Naive thymus-derived CD8-positive, alpha-beta T cell (primary cell): ENCODE results near the gene TSPAN31. TPM values are rescaled to one million over a fixed set of nuclear protein-coding genes. Genes with fewer than 3 reads are reported as not detected.

Source experiments
- ATAC-seq, 2 donors: fragments of 150-1000 bp; cut with Tn5 transposase in 1 of 2; sonication (Bioruptor Pico), chemical (Tn5 transposase) in 1 of 2; 1 replicate in 1 of 2; 2 replicates in 1 of 2; pipeline ENCODE4 v1.10.0; 2021; ENCODE audit warnings: mild to moderate bottlenecking in 2 of 2, moderate library complexity in 2 of 2
- POLR2A ChIA-PET: fragments of 350-600 bp; sonication (Branson Sonifier 250); formaldehyde crosslinking; loops from one replicate; lab custom pipeline; 2021; ENCODE audit warnings: antibody characterized with exemption; lab: Charles Lee
- DNase-seq, 10 donors: peaks; one replicate each; pipeline versions ENCODE4 v3.0.0 to v3.0.0-alpha.2; 2020 to 2022
- H3K27ac Mint-ChIP-seq, 10 donors: one replicate each; pipeline ENCODE4 v1.8.0; 2020 to 2022; ENCODE audit warnings: mild to moderate bottlenecking in 10 of 10, mixed read lengths in 10 of 10, moderate library complexity in 4 of 10, inconsistent platforms in 1 of 10
- H3K27me3 Mint-ChIP-seq, 5 donors: one replicate each; pipeline ENCODE4 v1.8.0; 2021 to 2022; ENCODE audit warnings: mixed read lengths in 5 of 5
- H3K36me3 Mint-ChIP-seq, 3 donors: one replicate each; pipeline ENCODE4 v1.8.0; 2020 to 2022; ENCODE audit warnings: mixed read lengths in 3 of 3, mild to moderate bottlenecking in 2 of 3, inconsistent platforms in 1 of 3
- H3K4me1 Mint-ChIP-seq, 4 donors: one replicate each; pipeline ENCODE4 v1.8.0; 2021 to 2022; ENCODE audit warnings: mixed read lengths in 4 of 4
- H3K4me3 Mint-ChIP-seq, 10 donors: one replicate each; pipeline ENCODE4 v1.8.0; 2020 to 2022; ENCODE audit warnings: mild to moderate bottlenecking in 10 of 10, mixed read lengths in 10 of 10, moderate library complexity in 6 of 10, inconsistent platforms in 1 of 10
- H3K9me3 Mint-ChIP-seq, 9 donors: one replicate each; pipeline ENCODE4 v1.8.0; 2020 to 2022; ENCODE audit warnings: mixed read lengths in 9 of 9, mild to moderate bottlenecking in 3 of 9, inconsistent platforms in 1 of 9, moderate library complexity in 1 of 9
- polyA plus RNA-seq, 3 donors: library from polyadenylated mRNA; unstranded; fragments of 300-500 nt; fragmentation: Illumina TruSeq; gene quantifications; one replicate each; pipeline ENCODE4 v1.2.3, GENCODE V29; 2021
- total RNA-seq, 8 experiments: library from RNA in 2 of 8; stranded (reverse) in 2 of 8; gene quantifications; one replicate each; pipeline ENCODE4 v1.2.3 and lab custom pipeline; 2021 to 2026

The TSPAN31 gene
- total and polyA plus RNA-seq, 5 experiments from 2014 or later: 22.5 to 53.3 (median 42.2) TPM

DNA sequence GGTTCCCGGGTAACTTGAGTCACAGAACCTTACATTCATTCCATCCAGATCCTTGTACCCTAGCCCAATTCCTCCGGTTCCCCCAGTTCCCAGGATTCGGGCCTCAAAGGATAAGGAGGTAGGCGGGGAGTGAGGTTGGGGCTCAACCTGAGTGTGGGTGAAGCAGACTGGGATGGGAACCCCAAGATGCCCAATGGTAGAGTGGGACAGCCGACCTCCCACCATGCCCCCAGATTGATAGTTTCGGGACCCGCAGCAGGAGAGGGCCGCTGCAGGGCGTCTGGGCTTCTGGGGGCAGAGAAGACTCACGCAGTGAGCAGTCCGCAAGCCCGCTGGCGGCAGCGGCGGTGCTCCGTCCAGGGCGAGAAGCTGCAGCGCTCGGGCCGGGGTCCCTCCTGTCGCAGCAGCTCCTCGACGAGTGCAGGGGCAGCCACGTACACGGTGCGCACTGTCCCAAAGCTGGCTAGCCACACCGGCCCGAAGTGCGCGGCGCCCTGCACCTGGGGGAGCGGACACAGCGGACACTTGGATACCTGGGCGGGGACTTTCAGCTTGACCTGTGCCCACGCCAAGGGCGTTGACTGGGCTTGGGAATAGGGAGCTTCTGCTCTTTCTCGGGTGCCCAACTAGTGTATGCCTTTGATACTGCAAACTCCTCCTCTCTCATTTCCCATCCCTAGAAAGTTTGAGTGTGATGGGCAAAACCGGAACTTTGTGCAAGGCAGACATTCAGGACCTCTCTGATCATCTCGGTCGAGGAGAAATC is 21.0 kb downstream of the TSPAN31 start:
- Mint-ChIP-seq H3K27ac (peak overlapping the region in 4 of 10 donors; percentile 41 to 82 (median 68)), H3K9me3 (no peaks in the 10 kb centered on the region)

DNA sequence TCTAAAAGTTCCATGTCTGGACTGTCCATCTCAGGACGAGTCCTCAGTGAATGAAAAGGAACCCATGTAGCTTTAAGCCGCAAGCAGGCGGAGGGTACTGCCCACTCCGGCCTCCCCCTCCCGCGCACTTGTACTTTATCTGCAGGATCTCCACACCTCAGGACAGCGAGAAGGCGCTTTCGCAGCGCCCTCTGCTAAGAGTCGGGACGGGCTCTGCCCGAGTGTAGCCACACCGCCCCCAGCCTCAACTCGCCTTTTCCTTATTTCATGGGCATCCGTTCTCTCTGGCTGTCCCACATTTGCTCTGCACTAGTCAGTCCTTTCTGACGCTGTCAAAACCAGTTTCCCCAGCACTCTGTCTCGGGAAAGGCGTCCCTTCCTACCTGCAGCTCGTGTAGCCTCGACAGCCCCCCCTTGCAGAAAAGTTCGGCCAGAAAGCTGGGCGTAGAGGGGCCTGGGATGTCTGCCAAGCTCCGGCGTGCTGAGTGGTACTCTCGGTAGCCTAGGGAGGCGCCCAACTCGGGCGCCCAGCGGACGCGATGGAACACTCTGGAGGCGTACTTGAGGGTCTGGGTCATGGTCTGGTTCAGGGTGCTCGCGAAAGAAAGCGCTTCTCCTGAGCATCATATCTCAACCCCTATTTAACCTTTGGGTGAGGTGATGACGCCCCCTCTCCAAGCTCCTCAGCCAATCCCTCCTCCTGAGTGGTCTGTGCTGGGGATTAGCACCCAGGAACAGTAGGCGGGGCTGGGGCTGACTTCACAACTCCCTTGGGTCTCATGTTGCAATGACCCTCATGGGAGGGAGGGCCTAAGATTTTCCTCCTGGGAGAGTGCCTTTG is 21.8 kb downstream of the TSPAN31 start, which contains the start of gene CYP27B1:
CYP27B1 (minus strand) TSS at position 615 of the 841 bp plus-strand sequence; CDS start at position 578, 37 bp downstream.
- Mint-ChIP-seq H3K4me3 (peak within 1 kb of the TSS; percentile 82 to 94 (median 87)), H3K36me3 (peaks cover 0 to 18% (median 3%) of the 10 kb centered on the region in 3 donors), H3K27me3 (peaks cover 5 to 27% (median 17%) of the 10 kb centered on the region in 5 donors), H3K4me1 (peaks cover 20 to 50% (median 38%) of the 10 kb centered on the region in 4 donors), H3K27ac (peak within 1 kb of the TSS in 3 of 10 donors; percentile 62 to 82 (median 69)), H3K9me3 (no peaks in the 10 kb centered on the region)
- DNase-seq (no peak), ATAC-seq (peak; percentile 3 to 16)
- POLR2A ChIA-PET: interaction anchor here (0.5 to 3.0 kb wide), 5 partner anchors 10 to 1286 kb away, joined by 3 to 17 read pairs (median 3); partner anchors contain the start of gene TSPAN31

More for the DNA sequence above, 21.0 kb downstream of the TSPAN31 start:
- peaks cover 5 to 27% (median 17%) of the 10 kb centered on the region in 5 donors for H3K27me3 Mint-ChIP-seq
- POLR2A ChIA-PET: interaction anchor here (0.6 to 3.0 kb wide), 7 partner anchors 9 to 145 kb away, joined by 3 to 17 read pairs (median 3); partner anchors contain the start of genes TSFM and TSPAN31
- DNase-seq: peak in 1 of 10 donors; percentile 7
- H3K4me1 Mint-ChIP-seq: peaks cover 20 to 49% (median 33%) of the 10 kb centered on the region in 4 donors
- H3K36me3 Mint-ChIP-seq: peaks cover 0 to 18% (median 3%) of the 10 kb centered on the region in 3 donors
- ATAC-seq: peak; percentile 9 to 30
- peak overlapping the region; percentile 83 to 94 (median 88) for H3K4me3 Mint-ChIP-seq

DNA sequence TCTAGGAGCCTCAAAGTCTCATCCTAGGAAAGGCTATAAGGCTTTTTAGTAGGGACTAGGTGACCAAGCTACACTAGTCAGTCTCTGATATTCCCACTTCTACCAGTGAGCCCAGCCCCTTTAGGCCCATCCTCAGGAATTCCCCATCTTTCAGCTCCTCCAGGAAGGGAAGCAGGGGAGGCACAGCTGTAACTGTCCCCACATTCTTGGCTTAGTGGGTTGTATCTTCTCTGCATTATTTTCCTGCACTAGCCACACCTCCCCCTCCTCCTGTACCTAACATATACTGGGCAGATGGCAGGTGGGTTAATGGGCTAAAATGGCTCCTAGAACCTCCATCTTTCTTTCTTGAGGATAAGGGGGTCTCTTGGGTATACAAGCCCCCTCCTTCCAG is 22.5 kb downstream of the TSPAN31 start:
- peaks cover 0 to 18% (median 3%) of the 10 kb centered on the region in 3 donors for H3K36me3 Mint-ChIP-seq
- DNase-seq: no peak
- ATAC-seq: no peak
- no peaks in the 10 kb centered on the region for H3K9me3 Mint-ChIP-seq
- H3K4me3 Mint-ChIP-seq: peak overlapping the region in 3 of 10 donors; percentile 24 to 94 (median 94)
- no peak overlapping the region for H3K27ac Mint-ChIP-seq
- POLR2A ChIA-PET: interaction anchor here (0.5 to 1.1 kb wide), 2 partner anchors 9 to 1237 kb away, joined by 3 to 6 read pairs; no protein-coding TSS in a partner anchor
- H3K4me1 Mint-ChIP-seq: peaks cover 23 to 54% (median 41%) of the 10 kb centered on the region in 4 donors
- H3K27me3 Mint-ChIP-seq: peaks cover 5 to 27% (median 17%) of the 10 kb centered on the region in 5 donors

DNA sequence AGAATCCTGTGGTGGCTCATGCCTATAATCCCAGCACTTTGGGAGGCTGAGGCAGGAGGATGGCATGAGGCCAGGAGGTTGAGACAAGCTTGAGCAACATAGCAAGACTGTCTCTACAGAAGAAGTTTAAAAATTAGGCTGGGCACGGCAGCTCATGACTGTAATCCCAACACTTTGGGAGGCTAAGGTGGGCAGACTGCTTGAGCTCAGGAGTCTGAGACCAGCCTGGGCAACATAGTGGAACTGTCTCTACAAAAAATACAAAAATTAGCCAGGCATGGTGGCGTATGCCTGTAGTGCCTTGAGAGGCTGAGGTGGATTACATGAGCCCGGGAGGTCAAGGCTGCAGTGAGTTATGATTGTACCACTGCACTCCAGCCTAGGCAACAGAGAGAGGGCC is 23.0 kb downstream of the TSPAN31 start:
- ATAC-seq: no peak
- H3K27ac Mint-ChIP-seq: no peak overlapping the region
- H3K9me3 Mint-ChIP-seq: no peaks in the 10 kb centered on the region
- POLR2A ChIA-PET: interaction anchor here (0.5 to 1.1 kb wide), 2 partner anchors 9 to 1238 kb away, joined by 3 to 6 read pairs; no protein-coding TSS in a partner anchor
- no peak for DNase-seq
- H3K4me3 Mint-ChIP-seq: no peak overlapping the region
- H3K27me3 Mint-ChIP-seq: peaks cover 5 to 27% (median 17%) of the 10 kb centered on the region in 5 donors
- peaks cover 25 to 57% (median 42%) of the 10 kb centered on the region in 4 donors for H3K4me1 Mint-ChIP-seq
- peaks cover 0 to 18% (median 3%) of the 10 kb centered on the region in 3 donors for H3K36me3 Mint-ChIP-seq

DNA sequence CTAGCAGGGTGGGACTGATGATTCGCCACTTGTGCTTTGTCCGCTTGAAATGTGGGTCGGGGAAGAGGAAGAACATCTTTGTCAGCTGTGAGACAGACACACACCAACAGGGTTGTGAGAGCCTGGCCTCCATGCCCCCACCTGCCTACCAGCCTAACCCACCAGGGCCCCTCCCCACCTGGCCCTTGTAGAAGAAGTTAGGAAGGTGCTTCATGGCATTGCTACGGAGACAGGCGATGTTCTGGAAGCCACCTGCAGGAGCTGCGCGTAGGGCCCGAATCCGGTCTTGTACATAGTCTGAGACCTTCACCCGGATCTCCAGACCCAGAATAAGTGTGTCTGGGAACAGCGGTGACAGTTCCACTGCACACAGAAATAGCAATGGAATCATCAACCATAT is 24.8 kb downstream of the TSPAN31 start:
- no peaks in the 10 kb centered on the region for H3K9me3 Mint-ChIP-seq
- H3K36me3 Mint-ChIP-seq: peaks cover 0 to 18% (median 3%) of the 10 kb centered on the region in 3 donors

DNA sequence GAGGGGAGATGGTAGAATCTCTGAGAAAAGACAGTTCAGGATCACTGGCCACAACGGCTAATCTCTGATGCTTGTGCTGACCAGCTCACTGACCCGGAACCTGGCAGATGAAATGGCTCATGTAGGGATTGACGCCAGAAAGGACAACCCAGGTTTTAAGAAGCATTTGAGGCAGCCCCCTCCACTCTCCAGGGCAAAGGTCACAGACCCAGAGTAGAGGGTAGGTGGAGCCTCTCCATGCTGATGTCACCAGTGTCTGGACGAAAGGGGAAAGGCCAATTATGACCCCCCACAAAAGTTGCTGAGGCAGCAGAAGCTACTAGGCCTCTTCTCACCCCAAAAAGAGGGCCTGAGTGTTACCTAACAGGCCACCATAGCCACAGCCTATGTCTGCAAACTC is 25.9 kb downstream of the TSPAN31 start:
- POLR2A ChIA-PET: interaction anchor here (1.0 kb wide), 1 partner anchor 17 kb away, joined by 3 read pairs; no protein-coding TSS in a partner anchor
- H3K27me3 Mint-ChIP-seq: peaks cover 5 to 9% (median 8%) of the 10 kb centered on the region in 5 donors
- peaks cover 0 to 18% (median 3%) of the 10 kb centered on the region in 3 donors for H3K36me3 Mint-ChIP-seq
- H3K4me3 Mint-ChIP-seq: peak overlapping the region in 9 of 10 donors; percentile 39 to 99 (median 52)
- ATAC-seq: no peak
- peaks cover 16 to 43% (median 27%) of the 10 kb centered on the region in 4 donors for H3K4me1 Mint-ChIP-seq
- H3K9me3 Mint-ChIP-seq: no peaks in the 10 kb centered on the region
- H3K27ac Mint-ChIP-seq: peak overlapping the region in 5 of 10 donors; percentile 45 to 88 (median 85)
- no peak for DNase-seq

More for the DNA sequence above, 24.8 kb downstream of the TSPAN31 start:
- Mint-ChIP-seq H3K4me1 (peaks cover 20 to 55% (median 35%) of the 10 kb centered on the region in 4 donors), H3K27ac (peak overlapping the region in 1 of 10 donors; percentile 61), H3K4me3 (peak overlapping the region in 5 of 10 donors; percentile 5 to 99 (median 61)), H3K27me3 (peaks cover 5 to 19% (median 11%) of the 10 kb centered on the region in 5 donors)
- no peak for DNase-seq
- ATAC-seq: no peak
- POLR2A ChIA-PET: interaction anchor here (0.6 to 1.0 kb wide), 2 partner anchors 15 to 36 kb away, joined by 3 read pairs; no protein-coding TSS in a partner anchor

DNA sequence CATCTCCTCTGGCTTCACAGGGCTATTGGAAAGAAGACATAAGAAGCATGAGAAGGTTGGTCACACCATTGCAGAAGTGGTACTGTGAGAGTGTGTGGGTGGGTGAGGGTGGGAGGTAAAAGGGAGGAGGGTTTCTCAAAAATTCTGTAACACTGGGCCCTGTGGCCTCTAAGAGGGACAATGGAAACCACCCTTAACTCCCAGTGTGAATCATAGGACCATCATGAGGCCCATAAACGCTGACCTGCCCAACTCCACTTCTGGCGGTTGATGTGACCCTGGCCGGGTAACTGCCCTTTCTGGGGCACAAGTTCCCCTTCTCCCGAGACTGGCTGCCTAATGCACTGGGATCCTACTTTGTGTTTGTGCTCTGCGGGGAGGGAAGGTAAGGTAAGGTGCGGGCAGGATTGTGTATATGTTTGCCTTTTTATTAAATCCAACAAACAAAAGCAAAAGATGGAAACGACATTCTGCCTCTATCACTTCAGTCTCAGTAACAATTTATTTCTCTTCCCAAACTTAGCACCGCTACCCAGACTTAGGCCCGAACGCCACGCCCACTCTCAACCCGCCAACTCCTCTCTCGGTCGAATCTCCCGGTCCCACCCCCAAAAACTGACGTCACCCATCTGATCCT is 26.5 kb downstream of the TSPAN31 start:
- POLR2A ChIA-PET: interaction anchor here (0.9 to 1.9 kb wide), 6 partner anchors 12 to 126 kb away, joined by 5 to 12 read pairs (median 7); partner anchors contain the start of genes TSFM and TSPAN31
- H3K27ac Mint-ChIP-seq: peak overlapping the region; percentile 86 to 99 (median 98)
- peak in 7 of 10 donors; percentile 51 to 86 (median 79) for DNase-seq
- peaks cover 3 to 6% (median 4%) of the 10 kb centered on the region in 5 donors for H3K27me3 Mint-ChIP-seq
- no peaks in the 10 kb centered on the region for H3K9me3 Mint-ChIP-seq
- H3K36me3 Mint-ChIP-seq: peaks cover 0 to 18% (median 3%) of the 10 kb centered on the region in 3 donors
- ATAC-seq: peak; percentile 65 to 75
- H3K4me1 Mint-ChIP-seq: peaks cover 19 to 37% (median 27%) of the 10 kb centered on the region in 4 donors
- peak overlapping the region; percentile 94 to 99 (median 98) for H3K4me3 Mint-ChIP-seq

DNA sequence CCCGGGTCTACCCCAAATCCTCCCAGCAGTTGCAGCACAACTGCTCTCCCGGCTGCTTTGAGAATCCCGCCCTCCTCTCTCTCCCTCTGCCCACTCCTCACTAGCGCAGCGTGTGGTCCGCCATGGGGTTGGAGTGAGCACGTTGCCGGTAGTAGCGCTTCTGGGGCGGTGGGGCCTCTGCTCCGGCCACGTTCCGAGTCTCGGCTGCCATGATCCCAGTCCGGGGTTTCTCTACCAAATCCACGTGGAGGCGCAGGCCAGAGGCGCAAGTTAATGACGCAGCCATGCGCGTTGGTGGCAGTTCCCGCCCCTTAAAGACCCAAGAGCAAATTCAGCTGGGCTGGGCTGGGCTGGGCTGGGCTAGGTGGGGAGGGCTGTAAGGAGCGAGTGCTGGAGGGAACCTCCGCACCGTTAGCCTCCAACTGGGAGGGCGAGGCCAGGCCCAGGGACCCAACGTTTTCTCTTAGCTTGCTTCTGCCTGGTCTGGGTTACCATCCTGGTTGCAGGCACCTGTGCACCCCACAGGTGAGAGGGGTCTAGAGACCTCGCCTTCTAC is 27.1 kb downstream of the TSPAN31 start, which contains the start of gene METTL1:
METTL1 (minus strand) TSS at position 233 of the 556 bp plus-strand sequence; CDS start at position 211, 22 bp downstream.
- DNase-seq (peak; percentile 74 to 93 (median 87)), ATAC-seq (peak; percentile 88)
- Mint-ChIP-seq H3K4me3 (peak within 1 kb of the TSS; percentile 94 to 99 (median 98)), H3K9me3 (no peaks in the 10 kb centered on the region), H3K27ac (peak within 1 kb of the TSS; percentile 86 to 99 (median 98)), H3K36me3 (peaks cover 0 to 18% (median 3%) of the 10 kb centered on the region in 3 donors), H3K27me3 (peaks cover 0 to 1% (median 0%) of the 10 kb centered on the region in 5 donors), H3K4me1 (peaks cover 17 to 31% (median 21%) of the 10 kb centered on the region in 4 donors)
- POLR2A ChIA-PET: interaction anchor here (0.9 to 1.9 kb wide), 8 partner anchors 10 to 125 kb away, joined by 3 to 20 read pairs (median 7); partner anchors contain the start of genes TSFM and TSPAN31

DNA sequence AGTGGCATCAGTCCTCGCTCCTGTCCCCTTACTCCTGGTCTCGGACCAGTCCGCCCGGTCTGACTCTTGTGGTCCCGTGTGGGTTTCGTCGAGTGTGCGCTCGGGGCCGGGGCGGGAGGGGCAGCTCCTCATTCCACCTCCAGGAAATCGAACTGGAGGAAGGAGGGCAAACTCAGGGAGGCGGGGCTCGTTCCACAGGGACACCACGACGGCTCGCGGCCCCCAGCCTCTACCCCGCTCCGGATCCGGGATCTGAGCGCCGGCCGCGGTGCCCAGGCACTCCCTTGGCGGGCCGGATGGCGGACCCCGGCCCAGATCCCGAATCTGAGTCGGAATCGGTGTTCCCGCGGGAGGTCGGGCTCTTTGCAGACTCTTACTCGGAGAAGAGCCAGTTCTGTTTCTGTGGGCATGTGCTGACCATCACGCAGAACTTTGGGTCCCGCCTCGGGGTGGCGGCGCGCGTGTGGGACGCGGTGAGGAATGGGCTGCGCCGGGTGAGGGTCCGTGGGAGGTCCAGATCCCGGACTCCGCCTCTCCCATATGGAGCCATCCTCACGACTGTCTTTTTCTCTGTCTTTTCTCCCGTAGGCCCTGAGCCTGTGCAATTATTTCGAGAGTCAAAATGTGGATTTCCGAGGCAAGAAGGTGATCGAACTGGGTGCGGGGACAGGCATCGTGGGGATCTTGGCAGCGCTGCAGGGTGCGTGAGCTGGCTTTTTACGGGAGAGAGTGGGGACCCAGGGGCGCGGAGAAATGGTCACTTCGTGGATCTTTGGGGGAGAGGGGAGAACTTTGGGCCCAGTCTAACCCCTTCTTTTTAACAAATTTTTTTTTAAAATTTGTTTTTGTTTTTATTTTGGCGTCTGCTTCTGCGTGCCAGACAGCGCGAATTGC is 27.8 kb downstream of the TSPAN31 start, which contains the start of gene EEF1AKMT3:
EEF1AKMT3 (plus strand) TSS at position 186 of the 894 bp plus-strand sequence; CDS start at position 297, 111 bp downstream.
- POLR2A ChIA-PET: interaction anchor here (0.9 to 1.9 kb wide), 8 partner anchors 9 to 124 kb away, joined by 3 to 20 read pairs (median 7); partner anchors contain the start of genes TSFM and TSPAN31
- Mint-ChIP-seq H3K4me3 (peak within 1 kb of the TSS; percentile 94 to 99 (median 98)), H3K4me1 (peaks cover 17 to 31% (median 20%) of the 10 kb centered on the region in 4 donors), H3K36me3 (peaks cover 0 to 18% (median 3%) of the 10 kb centered on the region in 3 donors), H3K27me3 (no peaks in the 10 kb centered on the region), H3K9me3 (no peaks in the 10 kb centered on the region), H3K27ac (peak within 1 kb of the TSS; percentile 86 to 99 (median 98))
- ATAC-seq: peak; percentile 18 to 40
- peak in 2 of 10 donors; percentile 24 to 32 for DNase-seq
